ENCODE data around the gene CDC42EP4. TPM values are rescaled to one million over a fixed set of nuclear protein-coding genes. Genes with fewer than 3 reads are reported as not detected.

The CDC42EP4 gene
- total and polyA plus RNA-seq, 8 donors, result 23.2 to 93.3 (median 44.8) TPM

DNA sequence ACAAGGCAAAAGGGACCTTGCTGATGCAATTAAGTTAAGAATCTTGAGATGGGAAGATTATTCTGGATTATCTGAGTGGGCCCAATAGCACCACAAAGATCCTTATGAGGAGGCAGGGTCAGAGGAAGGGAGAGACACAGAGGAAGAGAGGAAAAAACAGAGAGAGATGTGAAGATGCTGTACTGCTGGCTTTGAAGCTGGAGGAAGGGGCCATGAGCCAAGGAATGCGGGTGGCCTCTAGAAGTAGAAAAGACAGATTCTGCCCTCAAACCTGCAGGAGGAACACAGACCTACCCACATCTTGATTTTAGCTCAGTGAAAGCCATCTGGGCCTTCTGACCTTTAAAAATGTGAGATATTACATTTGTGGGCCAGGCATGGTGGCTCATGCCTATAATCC, 42.0 kb downstream of the CDC42EP4 start:
- no peak overlapping the region for H3K4me3 ChIP-seq
- H3K4me1 ChIP-seq, result no peaks in the 10 kb centered on the region
- TF ChIP-seq POLR2A (IDR thresholded peaks at IDR 0.05), result no peak
- no peaks in the 10 kb centered on the region for H3K9me3 ChIP-seq
- no peaks in the 10 kb centered on the region for H3K27me3 ChIP-seq
- no peak for DNase-seq
- intact Hi-C loops (cut with DNase I; ENCODE audit: low total_unique reads), result no loop called here
- no peak overlapping the region for H3K27ac ChIP-seq
- WGBS, 5 donors, result 0 to 100% (median 95%) methylated on average over 1 of the region's 1 CpG
- H3K36me3 ChIP-seq, result no peaks in the 10 kb centered on the region

DNA sequence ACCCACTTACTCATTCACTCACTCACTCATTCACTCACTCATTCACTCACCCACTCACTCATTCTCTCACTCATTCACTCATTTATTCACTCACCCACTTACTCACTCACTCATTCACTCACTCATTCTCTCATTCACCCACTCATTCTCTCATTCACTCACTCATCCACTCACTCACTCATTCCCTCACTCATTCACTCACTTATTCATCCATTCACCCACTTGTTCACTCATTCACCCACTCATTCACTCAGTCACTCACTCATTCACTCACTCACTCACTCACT, 42.5 kb downstream of the CDC42EP4 start:
- no peaks in the 10 kb centered on the region for H3K27me3 ChIP-seq
- no peaks in the 10 kb centered on the region for H3K9me3 ChIP-seq
- H3K36me3 ChIP-seq, result no peaks in the 10 kb centered on the region
- intact Hi-C loops (cut with DNase I; ENCODE audit: low total_unique reads), result no loop called here
- no peak overlapping the region for H3K27ac ChIP-seq
- TF ChIP-seq POLR2AphosphoS5 (IDR thresholded peaks at IDR 0.05), result no peak
- TF ChIP-seq, protein P1, sequence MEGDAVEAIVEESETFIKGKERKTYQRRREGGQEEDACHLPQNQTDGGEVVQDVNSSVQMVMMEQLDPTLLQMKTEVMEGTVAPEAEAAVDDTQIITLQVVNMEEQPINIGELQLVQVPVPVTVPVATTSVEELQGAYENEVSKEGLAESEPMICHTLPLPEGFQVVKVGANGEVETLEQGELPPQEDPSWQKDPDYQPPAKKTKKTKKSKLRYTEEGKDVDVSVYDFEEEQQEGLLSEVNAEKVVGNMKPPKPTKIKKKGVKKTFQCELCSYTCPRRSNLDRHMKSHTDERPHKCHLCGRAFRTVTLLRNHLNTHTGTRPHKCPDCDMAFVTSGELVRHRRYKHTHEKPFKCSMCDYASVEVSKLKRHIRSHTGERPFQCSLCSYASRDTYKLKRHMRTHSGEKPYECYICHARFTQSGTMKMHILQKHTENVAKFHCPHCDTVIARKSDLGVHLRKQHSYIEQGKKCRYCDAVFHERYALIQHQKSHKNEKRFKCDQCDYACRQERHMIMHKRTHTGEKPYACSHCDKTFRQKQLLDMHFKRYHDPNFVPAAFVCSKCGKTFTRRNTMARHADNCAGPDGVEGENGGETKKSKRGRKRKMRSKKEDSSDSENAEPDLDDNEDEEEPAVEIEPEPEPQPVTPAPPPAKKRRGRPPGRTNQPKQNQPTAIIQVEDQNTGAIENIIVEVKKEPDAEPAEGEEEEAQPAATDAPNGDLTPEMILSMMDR (IDR thresholded peaks at IDR 0.05), result no peak
- no peak for TF ChIP-seq POLR2A (IDR thresholded peaks at IDR 0.05)
- no peak for TF ChIP-seq EP300 (IDR thresholded peaks at IDR 0.05)
- no peaks in the 10 kb centered on the region for H3K4me1 ChIP-seq
- no peak for DNase-seq
- no peak overlapping the region for H3K4me3 ChIP-seq

DNA sequence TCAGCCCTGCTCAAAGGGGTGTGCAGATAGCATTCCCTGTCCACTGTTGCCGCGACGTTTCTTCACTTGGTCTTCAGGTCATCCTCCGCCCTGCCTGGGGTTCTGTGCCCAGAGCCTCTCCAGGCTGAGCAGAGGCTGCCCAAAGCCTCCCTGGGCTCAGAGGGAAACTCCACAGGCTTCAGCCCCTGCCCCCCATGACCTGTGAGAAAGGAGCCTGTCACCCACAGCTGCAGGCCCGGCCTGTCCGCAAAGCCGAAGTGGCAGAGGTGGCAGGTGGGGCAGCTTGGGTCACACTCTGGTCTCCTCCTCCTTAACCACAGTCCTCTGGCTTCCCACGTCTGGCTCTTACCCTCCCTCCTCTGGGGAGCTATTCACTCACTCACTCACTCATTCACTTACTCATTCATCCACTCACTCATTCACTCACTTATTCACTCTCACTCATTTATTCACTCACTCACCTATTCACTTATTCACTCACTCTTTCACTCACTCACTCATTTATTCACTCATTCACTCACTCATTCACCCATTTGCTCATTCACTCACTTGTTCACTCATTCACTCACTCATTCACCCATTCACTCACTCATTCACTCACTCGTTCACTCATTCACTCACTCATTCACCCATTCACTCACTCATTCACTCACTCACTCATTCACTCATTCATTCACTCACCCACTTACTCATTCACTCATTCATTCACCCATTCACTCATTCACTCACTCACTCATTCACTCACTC, 43.0 kb downstream of the CDC42EP4 start:
- no peaks in the 10 kb centered on the region for H3K36me3 ChIP-seq
- no peaks in the 10 kb centered on the region for H3K4me1 ChIP-seq
- intact Hi-C loops (cut with DNase I; ENCODE audit: low total_unique reads), result no loop called here
- H3K27me3 ChIP-seq, result no peaks in the 10 kb centered on the region
- H3K9me3 ChIP-seq, result no peaks in the 10 kb centered on the region
- peak in 1 of 2 donors; percentile 39 for DNase-seq
- 79 to 89% (median 84%) methylated on average over 9 of the region's 9 CpGs for WGBS, 5 donors
- TF ChIP-seq EP300 (IDR thresholded peaks at IDR 0.05) (no peak), POLR2A (IDR thresholded peaks at IDR 0.05) (no peak), POLR2AphosphoS5 (IDR thresholded peaks at IDR 0.05) (no peak)
- TF ChIP-seq, protein P1 (IDR thresholded peaks at IDR 0.05), result no peak
- peak overlapping the region in 1 of 5 donors; percentile 27 for H3K27ac ChIP-seq
- no peak overlapping the region for H3K4me3 ChIP-seq

DNA sequence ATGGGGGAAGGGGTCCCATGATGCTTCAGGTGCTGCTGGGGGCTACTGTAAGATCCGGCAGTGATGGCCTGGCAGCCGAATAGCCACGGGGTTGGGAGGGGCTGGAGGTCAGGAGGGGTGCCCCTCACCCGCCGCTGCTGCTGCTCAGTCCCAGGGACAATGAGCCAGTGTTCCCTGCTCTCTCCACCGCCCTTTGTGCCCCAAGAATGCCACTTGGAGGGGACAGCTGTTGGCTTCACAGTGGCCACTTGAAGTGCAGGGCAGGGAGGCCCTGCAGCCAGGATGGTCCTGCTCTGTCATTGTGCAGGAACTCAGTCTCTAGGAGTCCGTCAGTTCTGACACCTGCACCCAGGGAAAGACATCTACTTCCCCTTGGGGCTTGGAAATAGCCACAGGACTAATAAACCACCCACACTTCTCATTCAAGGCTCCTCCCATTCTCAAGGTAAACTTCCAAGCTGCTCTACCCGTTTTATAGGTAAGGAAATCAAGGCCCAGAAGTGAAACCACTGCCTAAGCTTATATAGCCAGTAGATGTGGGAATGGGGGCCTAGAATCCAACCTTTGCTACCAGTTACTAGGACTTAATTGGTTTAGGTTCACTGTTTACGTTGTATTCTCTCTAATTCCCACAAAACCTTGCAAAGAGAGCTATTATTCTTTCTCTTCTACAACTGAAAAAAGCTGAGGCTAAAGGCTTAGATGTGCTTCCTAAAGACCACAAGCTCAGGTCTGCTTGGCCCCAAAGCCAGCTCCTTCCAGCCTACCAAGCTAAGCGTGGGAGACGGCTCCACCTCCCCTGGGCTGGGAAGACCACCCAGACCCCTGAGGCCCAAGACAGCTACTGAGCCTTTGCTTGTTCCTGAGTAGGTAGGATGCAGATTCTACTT, 43.9 kb downstream of the CDC42EP4 start:
- peaks cover 0 to 7% (median 6%) of the 10 kb centered on the region in 4 donors for H3K4me1 ChIP-seq
- H3K9me3 ChIP-seq, result no peaks in the 10 kb centered on the region
- WGBS, 5 donors, result 54 to 74% (median 66%) methylated on average over 7 to 11 of the region's 11 CpGs
- no peak overlapping the region for H3K4me3 ChIP-seq
- peak in 1 of 2 donors; percentile 53 for DNase-seq
- H3K27ac ChIP-seq, result peak overlapping the region in 1 of 5 donors; percentile 27
- intact Hi-C loops (cut with DNase I; ENCODE audit: low total_unique reads), result no loop called here
- TF ChIP-seq EP300 (IDR thresholded peaks at IDR 0.05), result no peak
- TF ChIP-seq, protein P1 (IDR thresholded peaks at IDR 0.05), result no peak
- no peak for TF ChIP-seq POLR2A (IDR thresholded peaks at IDR 0.05)
- no peak for TF ChIP-seq POLR2AphosphoS5 (IDR thresholded peaks at IDR 0.05)
- H3K27me3 ChIP-seq, result no peaks in the 10 kb centered on the region
- no peaks in the 10 kb centered on the region for H3K36me3 ChIP-seq

All from stomach (tissue), 9 donors.